Smooth muscle cell (in vitro differentiated cells): ENCODE data around the gene GPR158. TPM values are rescaled to one million over a fixed set of nuclear protein-coding genes. Genes with fewer than 3 reads are reported as not detected.

Source experiments
- DNase-seq: peaks from one replicate; lab custom pipeline; 2025; ENCODE audit not compliant: unreplicated experiment; lab: John Stamatoyannopoulos, UW
- H2AFZ ChIP-seq: fragments of 200-600 bp; sonication (generic); 2 replicates; pipeline ENCODE4 v1.6.0; 2016; ENCODE audit warnings: antibody characterized with exemption, low read depth, mild to moderate bottlenecking
- H3F3A ChIP-seq: fragments of 200-600 bp; sonication (generic); 2 replicates; pipeline ENCODE4 v1.6.0; 2017; ENCODE audit warnings: antibody characterized with exemption, low read depth
- H3K27ac ChIP-seq: fragments of 200-600 bp; sonication (generic); 2 replicates; pipeline ENCODE4 v1.5.1; 2016; ENCODE audit warnings: low read depth, mild to moderate bottlenecking
- H3K27me3 ChIP-seq: fragments of 200-600 bp; sonication (generic); 2 replicates; pipeline ENCODE4 v1.6.1; 2016; ENCODE audit warnings: low read depth, mild to moderate bottlenecking
- H3K36me3 ChIP-seq: fragments of 200-600 bp; sonication (generic); 2 replicates; pipeline ENCODE4 v1.5.1; 2016; ENCODE audit warnings: low read depth
- H3K4me1 ChIP-seq: fragments of 200-600 bp; sonication (generic); 2 replicates; pipeline ENCODE4 v1.5.1; 2016; ENCODE audit warnings: low read depth
- H3K4me2 ChIP-seq: fragments of 200-600 bp; sonication (generic); 2 replicates; pipeline ENCODE4 v1.6.0; 2016; ENCODE audit warnings: mild to moderate bottlenecking
- H3K4me3 ChIP-seq: fragments of 200-600 bp; sonication (generic); 2 replicates; pipeline ENCODE4 v1.5.1; 2016; ENCODE audit warnings: mild to moderate bottlenecking
- H3K79me2 ChIP-seq: fragments of 200-600 bp; sonication (generic); 2 replicates; pipeline ENCODE4 v1.6.0; 2016; ENCODE audit warnings: low read depth, mild to moderate bottlenecking
- H3K9ac ChIP-seq: fragments of 200-600 bp; sonication (generic); 2 replicates; pipeline ENCODE4 v1.6.0; 2016; ENCODE audit warnings: low read depth
- H3K9me3 ChIP-seq: fragments of 200-600 bp; sonication (generic); replicated peaks from 2 replicates; pipeline ENCODE4 v1.5.1; 2016; ENCODE audit warnings: low read depth
- H4K20me1 ChIP-seq: fragments of 200-600 bp; sonication (generic); 2 replicates; pipeline ENCODE4 v1.6.0; 2016; ENCODE audit warnings: low read depth
- WGBS: methylation state at CpG from one replicate; pipeline ENCODE4 v1.1.7; 2016; ENCODE audit warnings: low lambda C conversion rate; 5-methylcytosine and 5-hydroxymethylcytosine counted together
- polyA plus RNA-seq: library from polyadenylated mRNA; unstranded; fragments of >200 nt; fragmentation: Nextera tagmentation; extraction: Ambion mirVana; gene quantifications from 2 replicates; pipeline ENCODE4 v1.2.1, GENCODE V29; 2016
- total RNA-seq: library from RNA; depleted of rRNA; stranded (reverse); fragments of >200 nt; gene quantifications from 2 replicates; pipeline ENCODE4 v1.2.3, GENCODE V29; 2014
- TF ChIP-seq, protein P1 (sequence below): fragments of 200-600 bp; sonication (generic); IDR thresholded peaks from 2 replicates; pipeline ENCODE4 v1.5.1; 2017; ENCODE audit warnings: borderline replicate concordance, mild to moderate bottlenecking, antibody characterized with exemption; ENCODE audit not compliant: insufficient read depth, poor library complexity, severe bottlenecking

The GPR158 gene
- total and polyA plus RNA-seq, 2 experiments from 2014 or later: 1.5 to 5.5 TPM

DNA sequence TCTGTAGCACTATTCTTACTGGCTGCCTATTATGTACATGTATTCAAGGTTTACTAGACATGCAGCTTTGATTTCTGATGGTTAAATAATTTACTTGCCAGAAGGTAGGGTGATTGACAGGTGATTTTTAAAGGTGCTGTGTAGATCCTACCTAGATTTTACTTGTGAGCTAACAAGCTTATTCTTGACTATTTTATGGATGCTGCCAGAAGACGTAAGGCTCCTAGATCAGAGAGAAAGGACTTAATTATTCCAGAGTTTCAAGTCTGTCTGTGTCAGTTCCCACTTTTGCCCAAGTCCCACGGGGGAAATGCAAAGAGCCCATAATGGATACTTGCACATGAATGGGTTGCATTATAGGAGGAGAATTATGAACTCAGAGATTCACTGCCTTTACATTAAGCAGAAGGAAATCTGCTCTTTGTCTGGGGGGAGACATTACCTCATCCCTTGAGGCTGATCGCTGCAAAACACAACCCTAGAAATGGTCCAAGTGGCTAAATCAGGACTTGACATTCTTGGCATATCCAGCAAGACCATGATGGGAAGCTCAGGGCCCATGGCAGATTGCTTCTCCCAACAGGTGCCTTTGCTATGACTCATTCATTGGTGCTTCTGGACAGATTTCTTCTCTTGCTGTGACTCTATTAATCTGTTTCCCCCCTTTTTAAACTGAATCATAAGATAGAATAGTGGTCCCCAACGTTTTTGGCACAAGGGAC lies 32.1 kb downstream of the GPR158 start:
- no peak overlapping the region for H3K4me3 ChIP-seq
- no peak for DNase-seq
- H3K27ac ChIP-seq: no peak overlapping the region
- no peaks in the 10 kb centered on the region for H3F3A ChIP-seq
- no peaks in the 10 kb centered on the region for H3K9me3 ChIP-seq
- H3K36me3 ChIP-seq: no peaks in the 10 kb centered on the region
- TF ChIP-seq, protein P1, sequence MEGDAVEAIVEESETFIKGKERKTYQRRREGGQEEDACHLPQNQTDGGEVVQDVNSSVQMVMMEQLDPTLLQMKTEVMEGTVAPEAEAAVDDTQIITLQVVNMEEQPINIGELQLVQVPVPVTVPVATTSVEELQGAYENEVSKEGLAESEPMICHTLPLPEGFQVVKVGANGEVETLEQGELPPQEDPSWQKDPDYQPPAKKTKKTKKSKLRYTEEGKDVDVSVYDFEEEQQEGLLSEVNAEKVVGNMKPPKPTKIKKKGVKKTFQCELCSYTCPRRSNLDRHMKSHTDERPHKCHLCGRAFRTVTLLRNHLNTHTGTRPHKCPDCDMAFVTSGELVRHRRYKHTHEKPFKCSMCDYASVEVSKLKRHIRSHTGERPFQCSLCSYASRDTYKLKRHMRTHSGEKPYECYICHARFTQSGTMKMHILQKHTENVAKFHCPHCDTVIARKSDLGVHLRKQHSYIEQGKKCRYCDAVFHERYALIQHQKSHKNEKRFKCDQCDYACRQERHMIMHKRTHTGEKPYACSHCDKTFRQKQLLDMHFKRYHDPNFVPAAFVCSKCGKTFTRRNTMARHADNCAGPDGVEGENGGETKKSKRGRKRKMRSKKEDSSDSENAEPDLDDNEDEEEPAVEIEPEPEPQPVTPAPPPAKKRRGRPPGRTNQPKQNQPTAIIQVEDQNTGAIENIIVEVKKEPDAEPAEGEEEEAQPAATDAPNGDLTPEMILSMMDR: no peak
- no peaks in the 10 kb centered on the region for H4K20me1 ChIP-seq
- H3K27me3 ChIP-seq: no peaks in the 10 kb centered on the region
- no peak overlapping the region for H2AFZ ChIP-seq
- no peak overlapping the region for H3K4me2 ChIP-seq
- H3K9ac ChIP-seq: no peak overlapping the region
- no peaks in the 10 kb centered on the region for H3K4me1 ChIP-seq
- 73% methylated on average over 4 of the region's 4 CpGs for WGBS
- H3K79me2 ChIP-seq: no peaks in the 10 kb centered on the region

DNA sequence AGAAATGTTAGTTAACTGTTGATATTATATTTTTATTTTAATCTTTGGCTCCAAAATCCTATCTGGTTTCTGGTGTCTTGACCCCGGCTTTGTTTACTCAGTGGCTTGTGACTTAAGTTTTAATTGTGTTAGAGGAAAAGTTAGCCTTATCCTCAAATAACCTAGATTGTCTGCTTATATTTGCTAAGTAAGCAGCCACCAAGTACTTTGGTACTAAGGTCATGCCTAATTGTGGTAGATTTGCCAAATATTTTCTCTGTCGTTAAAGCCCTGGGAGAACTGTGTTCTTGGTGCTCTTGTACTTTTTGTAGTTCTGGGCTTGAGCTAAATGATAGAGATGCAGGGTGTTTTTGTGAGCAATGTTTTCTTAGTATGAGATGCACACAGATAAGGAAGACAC lies 34.8 kb downstream of the GPR158 start:
- Histone ChIP-seq H3K4me2 (no peak overlapping the region), H3K27me3 (no peaks in the 10 kb centered on the region), H3K79me2 (no peaks in the 10 kb centered on the region), H3K4me3 (no peak overlapping the region), H4K20me1 (no peaks in the 10 kb centered on the region), H3K9me3 (no peaks in the 10 kb centered on the region), H3K9ac (no peak overlapping the region), H3K36me3 (no peaks in the 10 kb centered on the region), H2AFZ (no peak overlapping the region), H3K27ac (no peak overlapping the region), H3K4me1 (no peaks in the 10 kb centered on the region), H3F3A (no peaks in the 10 kb centered on the region)
- no peak for DNase-seq
- TF ChIP-seq, protein P1: no peak
- 83% methylated on average over 2 of the region's 2 CpGs for WGBS

DNA sequence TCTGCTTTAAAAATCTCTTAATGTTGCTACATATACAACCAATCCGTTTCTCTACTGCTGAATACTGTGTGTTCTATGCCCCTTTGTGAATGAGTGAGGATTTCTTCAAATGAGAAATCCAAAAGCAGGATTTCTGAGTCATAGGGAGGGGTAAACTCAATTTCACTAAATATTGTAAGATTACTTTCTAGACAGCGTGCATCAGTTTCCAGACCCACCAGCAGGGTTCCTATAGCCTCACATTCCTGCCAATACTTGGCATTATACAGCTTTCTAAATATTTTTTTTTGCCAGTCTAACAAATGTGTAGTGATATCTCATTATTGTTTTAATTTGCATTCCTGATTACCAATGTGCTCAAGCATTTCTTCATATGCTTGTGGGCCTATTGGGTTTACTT lies 35.5 kb downstream of the GPR158 start:
- Histone ChIP-seq H3K9me3 (no peaks in the 10 kb centered on the region), H3F3A (no peaks in the 10 kb centered on the region), H3K36me3 (no peaks in the 10 kb centered on the region), H3K9ac (no peak overlapping the region), H3K79me2 (no peaks in the 10 kb centered on the region), H3K27ac (no peak overlapping the region), H4K20me1 (no peaks in the 10 kb centered on the region), H3K27me3 (no peaks in the 10 kb centered on the region), H3K4me1 (no peaks in the 10 kb centered on the region), H3K4me3 (no peak overlapping the region), H3K4me2 (no peak overlapping the region), H2AFZ (no peak overlapping the region)
- TF ChIP-seq, protein P1: no peak
- WGBS: 92% methylated on average over 2 of the region's 2 CpGs
- no peak for DNase-seq

DNA sequence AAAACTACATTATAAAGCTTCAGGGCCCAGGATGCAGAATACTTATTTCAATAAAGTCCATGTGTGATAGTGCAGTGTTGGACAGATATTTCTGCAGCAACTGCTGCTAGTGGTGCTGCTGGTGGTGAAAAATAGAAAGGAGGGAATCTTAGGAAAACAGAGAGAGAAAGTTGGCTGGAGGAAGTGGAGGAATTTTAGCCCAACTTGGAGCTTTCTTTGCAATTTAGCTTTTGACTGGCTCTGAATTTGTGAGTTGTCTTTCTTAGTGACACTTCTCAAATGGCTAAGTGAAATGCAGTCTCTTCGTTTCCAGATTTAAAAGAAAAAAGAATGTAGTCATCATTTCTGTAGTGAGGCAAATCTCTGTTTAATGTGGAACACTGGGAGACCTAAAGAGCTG lies 45.4 kb downstream of the GPR158 start:
- H3F3A ChIP-seq: no peaks in the 10 kb centered on the region
- H3K4me2 ChIP-seq: no peak overlapping the region
- H3K79me2 ChIP-seq: no peaks in the 10 kb centered on the region
- H3K27me3 ChIP-seq: no peaks in the 10 kb centered on the region
- no peak overlapping the region for H3K4me3 ChIP-seq
- no peak for DNase-seq
- TF ChIP-seq, protein P1: no peak
- H3K9ac ChIP-seq: no peak overlapping the region
- no peaks in the 10 kb centered on the region for H4K20me1 ChIP-seq
- no peak overlapping the region for H2AFZ ChIP-seq
- WGBS: 57% methylated on average over 1 of the region's 1 CpG
- no peak overlapping the region for H3K27ac ChIP-seq
- no peaks in the 10 kb centered on the region for H3K9me3 ChIP-seq
- H3K36me3 ChIP-seq: no peaks in the 10 kb centered on the region
- H3K4me1 ChIP-seq: no peaks in the 10 kb centered on the region
